Peyer's patch (tissue), 4 donors: ENCODE results near the gene CSMD2. TPM values are rescaled to one million over a fixed set of nuclear protein-coding genes. Genes with fewer than 3 reads are reported as not detected.
A peak's percentile ranks its signal among the peaks of the same experiment; 100 is the strongest.

ENCODE experiments used
- DNase-seq, 3 donors: peaks; one replicate each; pipeline ENCODE4 v3.0.0-alpha.2; 2017 to 2019
- H3K27ac ChIP-seq, 4 donors: fragments of 200-600 bp; sonication (generic); one replicate each; pipeline ENCODE4 v1.5.1; 2016 to 2019
- H3K27me3 ChIP-seq, 2 donors: fragments of 200-600 bp; sonication (generic); one replicate each; pipeline ENCODE4 v1.5.1; 2019
- H3K36me3 ChIP-seq, 3 donors: fragments of 200-600 bp; sonication (generic); one replicate each; pipeline ENCODE4 v1.5.1; 2016 to 2019
- H3K4me1 ChIP-seq, 4 donors: fragments of 200-600 bp; sonication (generic); one replicate each; pipeline ENCODE4 v1.5.1; 2016 to 2019
- H3K4me3 ChIP-seq, 4 donors: fragments of 200-600 bp; sonication (generic); 1 replicate in 3 of 4; 2 replicates in 1 of 4; pipeline ENCODE4 v1.5.1; 2016 to 2019; ENCODE audit warnings: mild to moderate bottlenecking in 1 of 4
- H3K9me3 ChIP-seq, 4 donors: fragments of 200-600 bp; sonication (generic); one replicate each; pipeline ENCODE4 v1.5.1; 2016 to 2019; ENCODE audit warnings: mild to moderate bottlenecking in 1 of 4
- POLR2A ChIP-seq, 2 donors: fragments of 450-650 bp; IDR thresholded peaks; one replicate each; pipeline ENCODE4 v1.5.1; 2017; ENCODE audit warnings: antibody characterized with exemption in 2 of 2, mild to moderate bottlenecking in 2 of 2, moderate library complexity in 2 of 2
- total RNA-seq, 4 donors: library from RNA; depleted of rRNA; stranded (reverse); fragments of >200 nt; gene quantifications; one replicate each; pipeline ENCODE4 v1.1.0, GENCODE V29; 2016
- TF ChIP-seq, protein P1 (sequence below), 6 experiments: fragments of 450-650 bp in 4 of 6; fragments of 200-600 bp in 2 of 6; sonication (generic) in 1 of 6; IDR thresholded peaks; one replicate each; pipeline ENCODE4 v1.5.1; 2017 to 2019; ENCODE audit warnings: antibody characterized with exemption in 6 of 6, mild to moderate bottlenecking in 3 of 6, moderate library complexity in 1 of 6

The CSMD2 gene
- total RNA-seq, 4 donors from 2014 or later: under 0.01 to 1.2 (median 0.70) TPM

DNA sequence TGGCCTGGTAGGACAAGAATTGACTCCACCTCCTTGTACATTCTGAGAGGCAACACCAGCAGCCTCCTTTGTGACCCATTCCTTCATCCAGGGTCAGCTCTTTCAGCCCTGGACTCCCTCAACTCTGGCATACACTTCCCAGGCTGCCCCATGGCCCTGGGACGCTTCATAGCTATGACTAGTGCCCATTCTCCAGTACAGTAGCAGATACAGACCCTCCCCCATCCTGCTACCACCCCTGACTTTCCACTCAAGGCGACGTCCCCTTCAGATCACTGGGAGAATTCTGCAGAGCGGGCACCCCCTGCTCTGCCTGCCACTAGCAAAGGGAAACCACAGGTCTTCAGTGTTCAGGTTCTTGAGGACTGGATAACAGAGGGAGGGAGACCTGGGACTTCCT, 400.9 kb downstream of the CSMD2 start:
- Histone ChIP-seq H3K4me3 (no peak overlapping the region), H3K27me3 (no peaks in the 10 kb centered on the region), H3K27ac (no peak overlapping the region), H3K4me1 (no peaks in the 10 kb centered on the region), H3K36me3 (no peaks in the 10 kb centered on the region), H3K9me3 (no peaks in the 10 kb centered on the region)
- DNase-seq: no peak
- TF ChIP-seq, protein P1, sequence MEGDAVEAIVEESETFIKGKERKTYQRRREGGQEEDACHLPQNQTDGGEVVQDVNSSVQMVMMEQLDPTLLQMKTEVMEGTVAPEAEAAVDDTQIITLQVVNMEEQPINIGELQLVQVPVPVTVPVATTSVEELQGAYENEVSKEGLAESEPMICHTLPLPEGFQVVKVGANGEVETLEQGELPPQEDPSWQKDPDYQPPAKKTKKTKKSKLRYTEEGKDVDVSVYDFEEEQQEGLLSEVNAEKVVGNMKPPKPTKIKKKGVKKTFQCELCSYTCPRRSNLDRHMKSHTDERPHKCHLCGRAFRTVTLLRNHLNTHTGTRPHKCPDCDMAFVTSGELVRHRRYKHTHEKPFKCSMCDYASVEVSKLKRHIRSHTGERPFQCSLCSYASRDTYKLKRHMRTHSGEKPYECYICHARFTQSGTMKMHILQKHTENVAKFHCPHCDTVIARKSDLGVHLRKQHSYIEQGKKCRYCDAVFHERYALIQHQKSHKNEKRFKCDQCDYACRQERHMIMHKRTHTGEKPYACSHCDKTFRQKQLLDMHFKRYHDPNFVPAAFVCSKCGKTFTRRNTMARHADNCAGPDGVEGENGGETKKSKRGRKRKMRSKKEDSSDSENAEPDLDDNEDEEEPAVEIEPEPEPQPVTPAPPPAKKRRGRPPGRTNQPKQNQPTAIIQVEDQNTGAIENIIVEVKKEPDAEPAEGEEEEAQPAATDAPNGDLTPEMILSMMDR (IDR thresholded peaks at IDR 0.05): no peak
- no peak for TF ChIP-seq POLR2A (IDR thresholded peaks at IDR 0.05)

DNA sequence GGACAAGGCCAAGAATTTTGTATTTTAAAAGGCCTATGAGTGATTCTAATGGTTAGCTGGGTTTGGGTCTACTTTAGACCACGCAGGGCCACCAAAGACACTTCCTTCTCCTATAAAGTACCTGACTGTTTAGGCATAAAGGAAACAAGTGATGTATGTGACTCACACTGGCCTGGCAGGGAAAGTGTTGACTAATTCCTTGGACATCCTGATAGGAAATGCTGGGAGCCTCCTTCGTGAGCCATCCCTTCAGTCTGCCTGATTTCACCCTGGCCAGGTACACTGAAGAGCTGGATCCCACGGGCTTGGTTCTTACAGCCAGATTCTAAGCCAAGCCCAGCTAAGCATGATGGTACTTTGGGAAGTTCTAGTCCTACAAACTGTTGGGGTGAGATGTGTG, 401.6 kb downstream of the CSMD2 start:
- Histone ChIP-seq H3K4me3 (no peak overlapping the region), H3K4me1 (peaks cover 0 to under 1% (median 0%) of the 10 kb centered on the region in 4 donors), H3K36me3 (no peaks in the 10 kb centered on the region), H3K27me3 (no peaks in the 10 kb centered on the region), H3K27ac (no peak overlapping the region), H3K9me3 (no peaks in the 10 kb centered on the region)
- TF ChIP-seq POLR2A (IDR thresholded peaks at IDR 0.05): no peak
- TF ChIP-seq, protein P1 (IDR thresholded peaks at IDR 0.05): no peak
- no peak for DNase-seq

DNA sequence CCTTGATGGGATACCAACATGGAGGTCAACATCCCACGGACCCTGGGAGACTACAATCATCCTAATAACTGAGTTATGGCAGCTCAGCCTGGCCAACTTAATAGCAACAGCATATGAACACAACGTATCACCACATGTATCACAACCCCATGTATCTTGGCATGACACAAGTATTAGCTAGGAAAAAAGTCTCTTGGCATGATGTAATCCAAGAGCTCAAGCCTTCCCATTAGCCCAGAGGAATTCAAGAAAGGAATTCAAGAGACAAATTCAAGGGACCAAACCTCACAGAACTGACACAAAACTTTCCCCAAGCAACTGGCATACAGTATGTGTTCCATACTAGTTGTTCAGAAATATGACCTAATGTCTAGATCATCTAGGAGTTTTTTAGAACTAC, 402.1 kb downstream of the CSMD2 start:
- Histone ChIP-seq H3K4me3 (no peak overlapping the region), H3K27me3 (no peaks in the 10 kb centered on the region), H3K9me3 (no peaks in the 10 kb centered on the region), H3K27ac (no peak overlapping the region), H3K36me3 (no peaks in the 10 kb centered on the region), H3K4me1 (peaks cover 0 to 5% (median 0%) of the 10 kb centered on the region in 4 donors)
- no peak for TF ChIP-seq POLR2A (IDR thresholded peaks at IDR 0.05)
- TF ChIP-seq, protein P1 (IDR thresholded peaks at IDR 0.05): no peak
- no peak for DNase-seq

DNA sequence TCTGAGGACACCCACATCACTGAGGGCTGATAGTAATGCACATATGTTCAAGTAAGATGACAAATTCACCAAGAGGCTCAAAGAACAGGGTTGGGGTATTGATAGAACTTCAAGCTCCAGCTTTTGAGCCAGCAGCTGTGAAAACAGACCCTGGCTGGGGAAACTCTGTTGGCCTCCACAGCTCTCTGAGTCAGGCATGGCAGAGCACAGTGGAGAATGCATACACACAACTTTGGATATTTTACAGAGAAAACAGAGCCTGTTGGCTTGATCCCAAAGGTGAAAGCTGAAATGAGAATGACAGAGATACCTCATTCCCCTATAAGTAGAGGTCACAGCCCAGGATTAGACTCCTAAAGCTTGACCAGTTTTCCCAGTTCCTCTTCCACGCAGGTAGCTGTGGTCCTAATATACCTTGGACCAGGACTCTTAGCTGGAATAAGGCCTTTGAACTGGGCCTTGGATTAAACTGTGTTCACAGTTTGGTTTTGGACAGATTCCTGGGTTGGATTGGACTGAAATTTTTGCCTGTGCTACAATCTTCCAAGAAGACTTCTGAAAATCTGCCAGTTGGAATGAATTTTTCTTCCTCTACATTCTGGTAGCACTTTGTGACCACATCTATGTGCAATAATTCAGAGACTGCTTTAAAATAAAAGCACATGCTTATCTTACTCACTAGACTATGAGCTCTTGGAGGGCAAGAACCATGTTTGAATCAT, 402.8 kb downstream of the CSMD2 start:
- H3K9me3 ChIP-seq: no peaks in the 10 kb centered on the region
- H3K27ac ChIP-seq: no peak overlapping the region
- no peaks in the 10 kb centered on the region for H3K36me3 ChIP-seq
- no peak for TF ChIP-seq POLR2A (IDR thresholded peaks at IDR 0.05)
- TF ChIP-seq, protein P1 (IDR thresholded peaks at IDR 0.05): no peak
- no peak for DNase-seq
- H3K4me1 ChIP-seq: peaks cover 0 to 6% (median 0%) of the 10 kb centered on the region in 4 donors
- H3K27me3 ChIP-seq: no peaks in the 10 kb centered on the region
- no peak overlapping the region for H3K4me3 ChIP-seq

DNA sequence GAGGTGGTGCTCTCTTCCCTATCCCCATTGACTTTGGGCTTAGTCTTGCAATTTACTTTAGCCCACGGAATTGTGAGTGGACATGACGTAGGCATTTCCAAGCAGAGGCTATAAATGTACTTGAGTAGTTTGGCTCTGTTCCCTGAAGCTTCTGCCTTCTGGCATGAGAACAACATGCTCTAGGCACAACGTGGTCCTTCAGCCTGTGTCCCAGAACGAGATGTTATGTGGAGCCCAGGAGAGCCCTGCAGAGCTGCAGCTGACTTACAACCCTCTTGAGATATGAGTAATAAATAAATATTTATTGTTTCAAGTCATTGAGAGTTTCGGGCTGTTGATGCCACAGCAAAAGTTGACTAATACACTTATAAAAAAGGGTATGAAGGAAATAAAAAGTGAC, 406.3 kb downstream of the CSMD2 start:
- no peaks in the 10 kb centered on the region for H3K36me3 ChIP-seq
- no peaks in the 10 kb centered on the region for H3K9me3 ChIP-seq
- no peak for TF ChIP-seq POLR2A (IDR thresholded peaks at IDR 0.05)
- TF ChIP-seq, protein P1 (IDR thresholded peaks at IDR 0.05): no peak
- no peak overlapping the region for H3K4me3 ChIP-seq
- H3K4me1 ChIP-seq: peaks cover 0 to 6% (median 0%) of the 10 kb centered on the region in 4 donors
- DNase-seq: no peak
- H3K27me3 ChIP-seq: no peaks in the 10 kb centered on the region
- H3K27ac ChIP-seq: peak overlapping the region in 1 of 4 donors; percentile 26
